ENCODE results near the gene NMBR.
"Not testable (repeated sequence)": the region's sequence is repeated elsewhere in the genome, so short reads cannot be mapped to it uniquely, and the experiment has no call there.

The NMBR gene

DNA sequence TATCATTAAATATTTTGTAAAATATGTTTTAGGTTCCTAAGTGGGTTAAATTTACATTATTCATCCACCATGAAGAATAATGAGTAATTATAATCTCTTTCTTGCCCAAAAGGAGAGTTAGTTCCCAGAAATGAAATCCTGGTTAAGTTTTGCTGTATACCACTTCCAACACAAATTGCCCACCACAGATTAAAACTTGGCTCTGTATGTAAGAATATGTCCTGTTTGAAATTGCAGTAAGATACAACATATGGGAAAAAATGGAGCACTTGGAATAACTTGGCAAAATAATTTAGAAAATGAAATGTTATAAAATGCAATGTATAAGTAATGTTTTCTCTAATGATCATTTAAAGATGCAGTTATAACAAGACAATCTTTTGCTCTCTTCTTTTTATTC, 78.5 kb downstream of the NMBR start:
- no peak for TF ChIP-seq MYNN (tag by site-specific recombination; IDR thresholded peaks at IDR 0.05; ENCODE audit: borderline replicate concordance)
- TF ChIP-seq ZNF521 (tag by site-specific recombination; IDR thresholded peaks at IDR 0.05), result no peak
- TF ChIP-seq ZNF184 (tag by site-specific recombination; IDR thresholded peaks at IDR 0.05), result no peak
- TF ChIP-seq ZNF114 (tag by site-specific recombination; IDR thresholded peaks at IDR 0.05), result no peak
- no peak for TF ChIP-seq ZFP37 (tag by site-specific recombination; IDR thresholded peaks at IDR 0.05)
- TF ChIP-seq ZNF514 (tag by site-specific recombination; IDR thresholded peaks at IDR 0.05), result no peak
- no peak for TF ChIP-seq ZNF133 (tag by site-specific recombination; IDR thresholded peaks at IDR 0.05)
- no peak for TF ChIP-seq ZNF292 (tag by site-specific recombination; IDR thresholded peaks at IDR 0.05; ENCODE audit: borderline replicate concordance, low read depth)
- ChIA-PET POLR2A (no interaction called here), CTCF (no interaction called here)
- no peak overlapping the region for H3K27ac ChIP-seq (ENCODE audit: extremely low read depth, low read depth, low read length)
- no peak overlapping the region for H3K4me3 ChIP-seq (ENCODE audit: low read depth, low read length)
- no peaks in the 10 kb centered on the region for H3K36me3 ChIP-seq (ENCODE audit: control insufficient read depth in 2 of 2, insufficient read depth in 1 of 2, low read length in 2 of 2)
- H3K9me3 ChIP-seq (ENCODE audit: control insufficient read depth, insufficient read depth, low read depth, low read length), result no peaks in the 10 kb centered on the region
- H3K4me1 ChIP-seq (ENCODE audit: control insufficient read depth, insufficient read depth, low read length), result no peaks in the 10 kb centered on the region

DNA sequence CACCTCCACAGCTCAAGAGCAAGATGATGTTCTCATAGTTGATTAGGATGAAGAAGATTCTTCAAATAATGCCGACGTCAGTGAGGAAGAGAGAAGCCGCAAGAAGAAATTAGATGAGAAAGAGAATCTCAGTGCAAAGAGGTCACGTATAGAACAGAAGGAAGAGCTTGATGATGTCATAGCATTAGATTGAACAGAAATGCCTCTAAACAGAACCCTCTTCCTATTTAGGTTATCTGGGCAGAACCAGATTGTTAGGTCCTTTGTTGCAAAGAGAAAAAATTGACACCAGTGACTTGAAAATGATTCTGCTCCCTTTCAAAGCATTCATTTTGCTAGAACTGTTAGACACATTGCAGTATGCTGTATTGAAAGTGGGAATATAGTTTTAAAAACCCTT, 84.1 kb downstream of the NMBR start:
- POLR2A ChIA-PET; H3K27ac ChIP-seq (ENCODE audit: extremely low read depth, low read depth, low read length); H3K4me1 ChIP-seq (ENCODE audit: control insufficient read depth, insufficient read depth, low read length); H3K4me3 ChIP-seq (ENCODE audit: low read depth, low read length); CTCF ChIA-PET; H3K9me3 ChIP-seq (ENCODE audit: control insufficient read depth, insufficient read depth, low read depth, low read length); H3K36me3 ChIP-seq (ENCODE audit: control insufficient read depth in 2 of 2, insufficient read depth in 1 of 2, low read length in 2 of 2): not testable (repeated sequence)

DNA sequence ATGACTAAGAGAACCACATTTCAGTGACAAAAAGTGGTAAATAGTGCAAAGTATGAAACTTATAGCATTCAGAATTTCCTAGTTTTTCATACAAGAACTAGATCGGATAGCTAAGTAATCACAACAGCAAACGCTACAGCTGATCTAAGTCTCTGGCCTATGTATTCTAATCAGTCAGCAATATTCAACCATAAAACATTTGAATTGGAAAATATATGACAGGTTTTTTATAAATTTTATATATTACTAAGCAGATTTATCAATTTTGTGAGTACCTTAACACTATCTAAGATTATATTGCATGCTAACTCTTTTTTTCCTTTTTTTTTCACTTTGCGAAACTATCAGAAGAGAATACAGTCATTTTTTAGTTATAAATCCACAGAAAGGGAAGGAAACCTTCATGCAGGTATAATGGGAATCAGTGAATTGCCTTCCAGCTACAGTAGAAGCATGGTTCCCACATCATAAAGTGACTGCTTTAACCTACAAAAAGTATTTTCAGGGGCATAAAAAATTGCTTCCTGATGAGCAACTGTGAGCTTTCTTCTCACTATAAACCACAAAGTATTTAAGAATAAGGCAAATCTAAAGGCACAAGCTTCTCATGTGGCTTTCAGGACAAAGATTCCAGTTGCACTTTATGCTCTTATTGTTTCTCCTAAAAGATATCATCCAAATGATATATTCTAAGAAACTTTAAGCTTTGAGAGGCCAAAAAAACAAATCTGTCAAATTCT, 88.2 kb downstream of the NMBR start:
- POLR2A ChIA-PET, result no interaction called here
- Histone ChIP-seq H3K4me1 (ENCODE audit: control insufficient read depth, insufficient read depth, low read length) (no peaks in the 10 kb centered on the region), H3K27ac (ENCODE audit: extremely low read depth, low read depth, low read length) (no peak overlapping the region), H3K9me3 (ENCODE audit: control insufficient read depth, insufficient read depth, low read depth, low read length) (no peaks in the 10 kb centered on the region), H3K36me3 (ENCODE audit: control insufficient read depth in 2 of 2, insufficient read depth in 1 of 2, low read length in 2 of 2) (no peaks in the 10 kb centered on the region), H3K4me3 (ENCODE audit: low read depth, low read length) (no peak overlapping the region)
- TF ChIP-seq, protein P1, sequence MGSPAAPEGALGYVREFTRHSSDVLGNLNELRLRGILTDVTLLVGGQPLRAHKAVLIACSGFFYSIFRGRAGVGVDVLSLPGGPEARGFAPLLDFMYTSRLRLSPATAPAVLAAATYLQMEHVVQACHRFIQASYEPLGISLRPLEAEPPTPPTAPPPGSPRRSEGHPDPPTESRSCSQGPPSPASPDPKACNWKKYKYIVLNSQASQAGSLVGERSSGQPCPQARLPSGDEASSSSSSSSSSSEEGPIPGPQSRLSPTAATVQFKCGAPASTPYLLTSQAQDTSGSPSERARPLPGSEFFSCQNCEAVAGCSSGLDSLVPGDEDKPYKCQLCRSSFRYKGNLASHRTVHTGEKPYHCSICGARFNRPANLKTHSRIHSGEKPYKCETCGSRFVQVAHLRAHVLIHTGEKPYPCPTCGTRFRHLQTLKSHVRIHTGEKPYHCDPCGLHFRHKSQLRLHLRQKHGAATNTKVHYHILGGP (tag by site-specific recombination; IDR thresholded peaks at IDR 0.05), result no peak
- no peak for TF ChIP-seq ZNF629 (tag by site-specific recombination; IDR thresholded peaks at IDR 0.05)
- TF ChIP-seq, protein P2, sequence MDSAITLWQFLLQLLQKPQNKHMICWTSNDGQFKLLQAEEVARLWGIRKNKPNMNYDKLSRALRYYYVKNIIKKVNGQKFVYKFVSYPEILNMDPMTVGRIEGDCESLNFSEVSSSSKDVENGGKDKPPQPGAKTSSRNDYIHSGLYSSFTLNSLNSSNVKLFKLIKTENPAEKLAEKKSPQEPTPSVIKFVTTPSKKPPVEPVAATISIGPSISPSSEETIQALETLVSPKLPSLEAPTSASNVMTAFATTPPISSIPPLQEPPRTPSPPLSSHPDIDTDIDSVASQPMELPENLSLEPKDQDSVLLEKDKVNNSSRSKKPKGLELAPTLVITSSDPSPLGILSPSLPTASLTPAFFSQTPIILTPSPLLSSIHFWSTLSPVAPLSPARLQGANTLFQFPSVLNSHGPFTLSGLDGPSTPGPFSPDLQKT (IDR thresholded peaks at IDR 0.05; ENCODE audit: borderline replicate concordance, low read depth, low read length), result no peak
- no peak for TF ChIP-seq ZNF776 (tag by site-specific recombination; IDR thresholded peaks at IDR 0.05; ENCODE audit: borderline replicate concordance)
- CTCF ChIA-PET, result interaction anchor here (0.9 kb wide), 1 partner anchor 14 kb away, joined by 3 read pairs; no protein-coding TSS in a partner anchor

DNA sequence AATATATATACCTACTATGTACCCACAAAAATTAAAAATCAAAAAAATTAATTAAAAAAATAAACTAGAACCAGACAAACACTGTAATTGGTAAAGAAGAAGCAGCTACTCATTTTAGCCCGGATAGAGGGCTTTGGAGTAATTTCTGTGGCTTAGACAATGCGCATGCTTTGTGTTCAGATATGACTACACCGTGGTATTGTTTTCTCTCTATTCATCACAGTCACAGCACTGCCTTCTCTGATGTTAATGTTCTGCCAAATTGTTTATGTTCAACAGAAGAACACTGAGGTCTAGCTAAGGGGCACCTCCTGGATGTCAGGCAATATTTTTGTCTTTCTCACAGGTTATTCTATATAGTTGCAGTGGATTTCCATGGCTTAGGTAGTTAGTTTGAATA, 91.7 kb downstream of the NMBR start:
- Histone ChIP-seq H3K27ac (ENCODE audit: extremely low read depth, low read depth, low read length) (no peak overlapping the region), H3K9me3 (ENCODE audit: control insufficient read depth, insufficient read depth, low read depth, low read length) (no peaks in the 10 kb centered on the region), H3K36me3 (ENCODE audit: control insufficient read depth in 2 of 2, insufficient read depth in 1 of 2, low read length in 2 of 2) (no peaks in the 10 kb centered on the region), H3K4me1 (ENCODE audit: control insufficient read depth, insufficient read depth, low read length) (no peaks in the 10 kb centered on the region), H3K4me3 (ENCODE audit: low read depth, low read length) (no peak overlapping the region)
- CTCF ChIA-PET, result interaction anchor here (1.0 kb wide), 2 partner anchors 11 to 21 kb away, joined by 3 read pairs; no protein-coding TSS in a partner anchor
- POLR2A ChIA-PET, result no interaction called here
- TF ChIP-seq ZNF19 (tag by site-specific recombination; IDR thresholded peaks at IDR 0.05; ENCODE audit: low read depth) (no peak), ZNF223 (tag by site-specific recombination; IDR thresholded peaks at IDR 0.05) (no peak), ZNF274 (IDR thresholded peaks at IDR 0.05; ENCODE audit: low read length) (no peak), ZNF274 (tag by site-specific recombination; IDR thresholded peaks at IDR 0.05; ENCODE audit: borderline replicate concordance) (no peak), REPIN1 (tag by site-specific recombination; IDR thresholded peaks at IDR 0.05; ENCODE audit: low read depth) (no peak), ZNF658 (tag by site-specific recombination; IDR thresholded peaks at IDR 0.05) (no peak)
- TF ChIP-seq, protein P3, sequence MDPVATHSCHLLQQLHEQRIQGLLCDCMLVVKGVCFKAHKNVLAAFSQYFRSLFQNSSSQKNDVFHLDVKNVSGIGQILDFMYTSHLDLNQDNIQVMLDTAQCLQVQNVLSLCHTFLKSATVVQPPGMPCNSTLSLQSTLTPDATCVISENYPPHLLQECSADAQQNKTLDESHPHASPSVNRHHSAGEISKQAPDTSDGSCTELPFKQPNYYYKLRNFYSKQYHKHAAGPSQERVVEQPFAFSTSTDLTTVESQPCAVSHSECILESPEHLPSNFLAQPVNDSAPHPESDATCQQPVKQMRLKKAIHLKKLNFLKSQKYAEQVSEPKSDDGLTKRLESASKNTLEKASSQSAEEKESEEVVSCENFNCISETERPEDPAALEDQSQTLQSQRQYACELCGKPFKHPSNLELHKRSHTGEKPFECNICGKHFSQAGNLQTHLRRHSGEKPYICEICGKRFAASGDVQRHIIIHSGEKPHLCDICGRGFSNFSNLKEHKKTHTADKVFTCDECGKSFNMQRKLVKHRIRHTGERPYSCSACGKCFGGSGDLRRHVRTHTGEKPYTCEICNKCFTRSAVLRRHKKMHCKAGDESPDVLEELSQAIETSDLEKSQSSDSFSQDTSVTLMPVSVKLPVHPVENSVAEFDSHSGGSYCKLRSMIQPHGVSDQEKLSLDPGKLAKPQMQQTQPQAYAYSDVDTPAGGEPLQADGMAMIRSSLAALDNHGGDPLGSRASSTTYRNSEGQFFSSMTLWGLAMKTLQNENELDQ (tag by site-specific recombination; IDR thresholded peaks at IDR 0.05; ENCODE audit: low read depth), result no peak
- TF ChIP-seq, protein P4, sequence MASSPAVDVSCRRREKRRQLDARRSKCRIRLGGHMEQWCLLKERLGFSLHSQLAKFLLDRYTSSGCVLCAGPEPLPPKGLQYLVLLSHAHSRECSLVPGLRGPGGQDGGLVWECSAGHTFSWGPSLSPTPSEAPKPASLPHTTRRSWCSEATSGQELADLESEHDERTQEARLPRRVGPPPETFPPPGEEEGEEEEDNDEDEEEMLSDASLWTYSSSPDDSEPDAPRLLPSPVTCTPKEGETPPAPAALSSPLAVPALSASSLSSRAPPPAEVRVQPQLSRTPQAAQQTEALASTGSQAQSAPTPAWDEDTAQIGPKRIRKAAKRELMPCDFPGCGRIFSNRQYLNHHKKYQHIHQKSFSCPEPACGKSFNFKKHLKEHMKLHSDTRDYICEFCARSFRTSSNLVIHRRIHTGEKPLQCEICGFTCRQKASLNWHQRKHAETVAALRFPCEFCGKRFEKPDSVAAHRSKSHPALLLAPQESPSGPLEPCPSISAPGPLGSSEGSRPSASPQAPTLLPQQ (tag by site-specific recombination; IDR thresholded peaks at IDR 0.05), result no peak
